Dendritic cell treated with granulocyte-macrophage colony-stimulating factor and Interleukin-4, amounts not matched to agents 40 ng/mL and 50 ng/mL, for 4 days (primary cell): ENCODE results near the gene FSTL4.
"Not testable (repeated sequence)": the region's sequence is repeated elsewhere in the genome, so short reads cannot be mapped to it uniquely, and the experiment has no call there.

ENCODE experiments used
- H3K27ac Mint-ChIP-seq: one replicate; pipeline ENCODE4 v1.8.0; 2022; ENCODE audit warnings: mild to moderate bottlenecking, mixed read lengths
- H3K27me3 Mint-ChIP-seq: one replicate; pipeline ENCODE4 v1.8.0; 2022; ENCODE audit warnings: mild to moderate bottlenecking, mixed read lengths
- H3K36me3 Mint-ChIP-seq: one replicate; pipeline ENCODE4 v1.8.0; 2022; ENCODE audit warnings: low read depth, mixed read lengths
- H3K4me1 Mint-ChIP-seq: one replicate; pipeline ENCODE4 v1.8.0; 2022; ENCODE audit warnings: low read depth, mixed read lengths
- H3K4me3 Mint-ChIP-seq: one replicate; pipeline ENCODE4 v1.8.0; 2022; ENCODE audit warnings: mild to moderate bottlenecking, moderate library complexity, mixed read lengths
- H3K9me3 Mint-ChIP-seq: one replicate; pipeline ENCODE4 v1.8.0; 2022; ENCODE audit warnings: mixed read lengths
- intact Hi-C: fragments of 100-400 bp; cut with micrococcal nuclease; formaldehyde crosslinking; loops from one replicate; pipeline ENCODE4 v1.15.0; 2022

Gene FSTL4

GRCh38 chr5:133453084-133453780 is 159.1 kb downstream of the FSTL4 start:
- H3K4me3 Mint-ChIP-seq: no peak overlapping the region
- H3K36me3 Mint-ChIP-seq: no peaks in the 10 kb centered on the region
- H3K27me3 Mint-ChIP-seq: peaks cover 4% of the 10 kb centered on the region
- intact Hi-C loops: no loop called here
- H3K9me3 Mint-ChIP-seq: no peaks in the 10 kb centered on the region
- H3K4me1 Mint-ChIP-seq: peaks cover 22% of the 10 kb centered on the region
- H3K27ac Mint-ChIP-seq: no peak overlapping the region

- no peak overlapping the region for H3K4me3 Mint-ChIP-seq
These were observed 160.4 kb downstream of the FSTL4 start for GRCh38 chr5:133451926-133452325.

GRCh38 chr5:133450286-133450685 is 162.1 kb downstream of the FSTL4 start:
- intact Hi-C loops: no loop called here
- no peaks in the 10 kb centered on the region for H3K36me3 Mint-ChIP-seq
- H3K4me1 Mint-ChIP-seq: no peaks in the 10 kb centered on the region
- peaks cover 4% of the 10 kb centered on the region for H3K27me3 Mint-ChIP-seq
- H3K4me3 Mint-ChIP-seq: no peak overlapping the region
- H3K9me3 Mint-ChIP-seq: no peaks in the 10 kb centered on the region
- H3K27ac Mint-ChIP-seq: no peak overlapping the region

More at GRCh38 chr5:133451926-133452325, 160.4 kb downstream of the FSTL4 start:
- Mint-ChIP-seq H3K36me3 (no peaks in the 10 kb centered on the region), H3K4me1 (peaks cover 14% of the 10 kb centered on the region), H3K9me3 (no peaks in the 10 kb centered on the region), H3K27ac (no peak overlapping the region), H3K27me3 (peaks cover 4% of the 10 kb centered on the region)
- intact Hi-C loops: no loop called here

GRCh38 chr5:133449181-133449580 is 163.2 kb downstream of the FSTL4 start:
- intact Hi-C loops: no loop called here
- peaks cover 4% of the 10 kb centered on the region for H3K27me3 Mint-ChIP-seq
- H3K4me1 Mint-ChIP-seq: no peaks in the 10 kb centered on the region
- H3K4me3 Mint-ChIP-seq: no peak overlapping the region
- no peak overlapping the region for H3K27ac Mint-ChIP-seq
- no peaks in the 10 kb centered on the region for H3K9me3 Mint-ChIP-seq
- H3K36me3 Mint-ChIP-seq: no peaks in the 10 kb centered on the region

- no peak overlapping the region for H3K4me3 Mint-ChIP-seq
- peaks cover 1% of the 10 kb centered on the region for H3K27me3 Mint-ChIP-seq
- H3K36me3 Mint-ChIP-seq: no peaks in the 10 kb centered on the region
- intact Hi-C loops: no loop called here
- no peaks in the 10 kb centered on the region for H3K9me3 Mint-ChIP-seq
- H3K27ac Mint-ChIP-seq: no peak overlapping the region
- no peaks in the 10 kb centered on the region for H3K4me1 Mint-ChIP-seq
These were observed 165.9 kb downstream of the FSTL4 start for GRCh38 chr5:133446440-133446839.

GRCh38 chr5:133445744-133446143 is 166.6 kb downstream of the FSTL4 start:
- Mint-ChIP-seq H3K9me3 (no peaks in the 10 kb centered on the region), H3K27ac (no peak overlapping the region), H3K4me1 (no peaks in the 10 kb centered on the region), H3K27me3 (no peaks in the 10 kb centered on the region), H3K36me3 (no peaks in the 10 kb centered on the region), H3K4me3 (no peak overlapping the region)
- intact Hi-C loops: no loop called here

GRCh38 chr5:133445204-133445603 is 167.1 kb downstream of the FSTL4 start:
- H3K9me3 Mint-ChIP-seq, H3K36me3 Mint-ChIP-seq, intact Hi-C loops, H3K27me3 Mint-ChIP-seq, H3K4me1 Mint-ChIP-seq, H3K27ac Mint-ChIP-seq, H3K4me3 Mint-ChIP-seq: not testable (repeated sequence)

GRCh38 chr5:133444711-133445110 is 167.6 kb downstream of the FSTL4 start:
- intact Hi-C loops: no loop called here

GRCh38 chr5:133441166-133441815 is 171.1 kb downstream of the FSTL4 start:
- no peak overlapping the region for H3K4me3 Mint-ChIP-seq
- no peak overlapping the region for H3K27ac Mint-ChIP-seq
- peaks cover 6% of the 10 kb centered on the region for H3K27me3 Mint-ChIP-seq
- H3K36me3 Mint-ChIP-seq: no peaks in the 10 kb centered on the region
- no peaks in the 10 kb centered on the region for H3K4me1 Mint-ChIP-seq
- intact Hi-C loops: no loop called here
- H3K9me3 Mint-ChIP-seq: no peaks in the 10 kb centered on the region

More at GRCh38 chr5:133444711-133445110, 167.6 kb downstream of the FSTL4 start:
- Mint-ChIP-seq H3K27me3 (no peaks in the 10 kb centered on the region), H3K27ac (no peak overlapping the region), H3K36me3 (no peaks in the 10 kb centered on the region), H3K9me3 (no peaks in the 10 kb centered on the region), H3K4me1 (no peaks in the 10 kb centered on the region), H3K4me3 (no peak overlapping the region)

- Mint-ChIP-seq H3K27ac (no peak overlapping the region), H3K9me3 (no peaks in the 10 kb centered on the region)
These were observed 171.8 kb downstream of the FSTL4 start for GRCh38 chr5:133440467-133441115.

GRCh38 chr5:133439859-133440258 is 172.5 kb downstream of the FSTL4 start:
- Mint-ChIP-seq H3K27me3 (peaks cover 11% of the 10 kb centered on the region), H3K4me3 (no peak overlapping the region), H3K27ac (no peak overlapping the region), H3K4me1 (no peaks in the 10 kb centered on the region), H3K9me3 (no peaks in the 10 kb centered on the region), H3K36me3 (no peaks in the 10 kb centered on the region)
- intact Hi-C loops: no loop called here

More at GRCh38 chr5:133440467-133441115, 171.8 kb downstream of the FSTL4 start:
- H3K4me1 Mint-ChIP-seq: no peaks in the 10 kb centered on the region
- peaks cover 9% of the 10 kb centered on the region for H3K27me3 Mint-ChIP-seq
- H3K4me3 Mint-ChIP-seq: no peak overlapping the region
- no peaks in the 10 kb centered on the region for H3K36me3 Mint-ChIP-seq
- intact Hi-C loops: no loop called here

- no peak overlapping the region for H3K27ac Mint-ChIP-seq
These were observed 173.9 kb downstream of the FSTL4 start for GRCh38 chr5:133438487-133438886.

GRCh38 chr5:133434336-133434735 is 178.0 kb downstream of the FSTL4 start:
- Mint-ChIP-seq H3K9me3 (no peaks in the 10 kb centered on the region), H3K4me1 (no peaks in the 10 kb centered on the region), H3K36me3 (no peaks in the 10 kb centered on the region), H3K4me3 (no peak overlapping the region), H3K27ac (no peak overlapping the region), H3K27me3 (peaks cover 14% of the 10 kb centered on the region)
- intact Hi-C loops: no loop called here

More at GRCh38 chr5:133438487-133438886, 173.9 kb downstream of the FSTL4 start:
- H3K4me3 Mint-ChIP-seq: no peak overlapping the region
- no peaks in the 10 kb centered on the region for H3K9me3 Mint-ChIP-seq
- H3K36me3 Mint-ChIP-seq: no peaks in the 10 kb centered on the region
- intact Hi-C loops: no loop called here
- peaks cover 14% of the 10 kb centered on the region for H3K27me3 Mint-ChIP-seq
- H3K4me1 Mint-ChIP-seq: no peaks in the 10 kb centered on the region

GRCh38 chr5:133433641-133434040 is 178.7 kb downstream of the FSTL4 start:
- Mint-ChIP-seq H3K27ac (no peak overlapping the region), H3K9me3 (no peaks in the 10 kb centered on the region), H3K4me1 (no peaks in the 10 kb centered on the region), H3K4me3 (no peak overlapping the region), H3K36me3 (no peaks in the 10 kb centered on the region), H3K27me3 (peaks cover 14% of the 10 kb centered on the region)
- intact Hi-C loops: no loop called here
